HG03442 (cell line): ENCODE measurements around the gene EVI5.

ENCODE experiments used
- ATAC-seq: cut with Tn5 transposase; IDR thresholded peaks from one replicate; pipeline ENCODE4 v1.9.1; 2021; ENCODE audit warnings: mild to moderate bottlenecking, moderate library complexity; ENCODE audit not compliant: unreplicated experiment

Gene EVI5

GRCh38 chr1:92466683-92467352 lies 318.1 kb downstream of the EVI5 start:
- no peak for ATAC-seq

- no peak for ATAC-seq
These were observed 319.7 kb downstream of the EVI5 start for GRCh38 chr1:92465256-92465647.

GRCh38 chr1:92464588-92465255 lies 320.2 kb downstream of the EVI5 start:
- ATAC-seq, result no peak

GRCh38 chr1:92461364-92462097 lies 323.4 kb downstream of the EVI5 start:
- ATAC-seq, result peak; percentile 76

- ATAC-seq, result no peak
These were observed 325.0 kb downstream of the EVI5 start for GRCh38 chr1:92459871-92460320.
